HG02798 (cell line): Measurements from ENCODE around the gene CYP21A2.
"Not testable (repeated sequence)": the region's sequence is repeated elsewhere in the genome, so short reads cannot be mapped to it uniquely, and the experiment has no call there.

Source experiments
- ATAC-seq: cut with Tn5 transposase; IDR thresholded peaks from one replicate; pipeline ENCODE4 v1.9.1; 2021; ENCODE audit warnings: mild to moderate bottlenecking; ENCODE audit not compliant: unreplicated experiment, poor library complexity

CYP21A2 gene

GRCh38 chr6:32049736-32050135, 11.5 kb downstream of the CYP21A2 start:
- ATAC-seq = not testable (repeated sequence)

- ATAC-seq = no peak
These were observed 12.3 kb downstream of the CYP21A2 start for GRCh38 chr6:32050562-32050961.

DNA sequence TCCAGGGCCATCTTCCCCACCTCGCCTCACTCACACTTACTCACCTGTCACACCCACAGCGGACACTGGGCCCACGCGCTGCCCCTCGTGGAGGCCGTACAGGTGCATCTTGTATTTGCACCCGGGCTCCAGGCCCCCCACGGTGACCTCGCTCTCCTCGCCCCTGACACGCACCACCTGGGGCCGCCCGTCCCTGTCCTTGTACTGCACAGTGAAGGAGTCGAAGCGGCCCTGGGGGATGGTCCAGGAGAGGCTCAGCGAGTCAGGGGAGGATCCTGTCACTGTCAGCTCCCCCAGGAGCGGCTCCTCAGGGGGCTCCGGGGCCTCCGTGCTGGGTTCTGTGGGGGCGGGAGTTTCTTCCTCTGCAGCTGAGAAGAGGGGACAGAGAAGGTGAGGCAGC, 14.4 kb downstream of the CYP21A2 start:
- not testable (repeated sequence) for ATAC-seq

GRCh38 chr6:32053314-32053713, 15.1 kb downstream of the CYP21A2 start:
- ATAC-seq = not testable (repeated sequence)

DNA sequence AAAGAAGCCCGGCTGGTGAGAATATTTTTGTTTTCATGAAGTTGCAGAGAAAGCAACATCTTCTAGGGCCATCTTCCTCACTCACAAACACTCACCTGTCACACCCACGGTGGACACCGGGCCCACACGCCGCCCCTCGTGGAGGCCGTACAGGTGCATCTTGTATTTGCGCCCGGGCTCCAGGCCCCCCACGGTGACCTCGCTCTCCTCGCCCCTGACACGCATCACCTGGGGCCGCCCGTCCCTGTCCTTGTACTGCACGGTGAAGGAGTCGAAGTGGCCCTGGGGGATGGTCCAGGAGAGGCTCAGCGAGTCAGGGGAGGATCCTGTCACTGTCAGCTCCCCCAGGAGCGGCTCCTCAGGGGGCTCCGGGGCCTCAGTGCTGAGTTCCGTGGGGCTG, 17.5 kb downstream of the CYP21A2 start:
- not testable (repeated sequence) for ATAC-seq

DNA sequence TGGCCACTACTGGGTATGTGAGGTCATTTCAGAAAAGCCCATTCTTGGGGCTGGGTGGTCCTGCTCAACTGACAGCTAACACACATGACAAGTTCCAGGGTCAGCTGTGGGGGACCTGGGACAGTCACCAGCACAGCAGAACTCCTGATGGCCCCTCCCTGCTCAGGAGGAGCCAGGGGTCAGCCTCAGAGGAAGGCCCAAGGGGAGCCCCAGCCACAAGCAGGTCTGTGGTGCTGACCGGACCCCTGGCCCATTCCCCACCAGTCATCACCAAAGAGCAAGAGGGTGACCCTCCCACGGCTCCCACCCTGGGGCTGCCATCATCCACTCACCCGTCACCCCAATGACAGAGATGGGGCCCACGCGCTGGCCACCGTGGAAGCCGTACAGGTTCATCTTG, 18.0 kb downstream of the CYP21A2 start:
- ATAC-seq = no peak

DNA sequence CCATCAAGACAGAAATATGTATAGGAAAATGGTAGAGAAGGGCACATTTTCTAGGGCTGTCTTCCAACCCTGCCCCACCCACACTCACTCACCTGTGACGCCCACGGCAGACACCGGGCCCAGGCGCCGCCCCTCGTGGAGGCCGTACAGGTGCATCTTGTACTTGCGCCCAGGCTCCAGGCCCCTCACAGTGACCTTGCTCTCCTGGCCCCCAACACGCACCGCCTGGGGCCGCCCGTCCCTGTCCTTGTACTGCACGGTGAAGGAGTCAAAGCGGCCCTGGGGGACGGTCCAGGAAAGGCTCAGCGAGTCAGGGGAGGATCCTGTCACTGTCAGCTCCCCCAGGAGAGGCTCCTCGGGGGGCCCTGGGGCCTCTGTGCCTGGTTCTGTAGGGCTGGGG, 19.8 kb downstream of the CYP21A2 start:
- no peak for ATAC-seq

DNA sequence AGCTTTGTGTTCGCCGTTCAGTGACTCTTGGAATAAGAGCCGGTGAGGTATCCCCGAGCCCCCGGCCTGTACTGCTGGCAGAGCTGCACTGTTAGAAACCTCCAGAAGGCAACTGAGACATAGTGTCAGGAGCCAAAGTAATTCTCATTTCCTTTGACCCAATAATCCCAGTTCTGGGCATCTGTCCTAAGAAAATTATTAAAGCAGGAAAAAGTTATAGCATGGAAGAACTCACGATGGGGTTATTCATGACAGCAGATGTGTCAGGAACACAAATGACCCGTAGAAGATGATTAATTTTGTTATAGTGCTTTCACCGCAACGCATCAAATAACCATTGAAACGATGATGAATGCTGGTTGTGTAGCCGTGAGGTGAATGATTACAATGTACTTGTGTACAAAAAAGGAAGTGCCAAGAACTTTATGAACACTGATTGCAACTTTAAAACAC, 20.3 kb downstream of the CYP21A2 start:
- ATAC-seq = no peak

DNA sequence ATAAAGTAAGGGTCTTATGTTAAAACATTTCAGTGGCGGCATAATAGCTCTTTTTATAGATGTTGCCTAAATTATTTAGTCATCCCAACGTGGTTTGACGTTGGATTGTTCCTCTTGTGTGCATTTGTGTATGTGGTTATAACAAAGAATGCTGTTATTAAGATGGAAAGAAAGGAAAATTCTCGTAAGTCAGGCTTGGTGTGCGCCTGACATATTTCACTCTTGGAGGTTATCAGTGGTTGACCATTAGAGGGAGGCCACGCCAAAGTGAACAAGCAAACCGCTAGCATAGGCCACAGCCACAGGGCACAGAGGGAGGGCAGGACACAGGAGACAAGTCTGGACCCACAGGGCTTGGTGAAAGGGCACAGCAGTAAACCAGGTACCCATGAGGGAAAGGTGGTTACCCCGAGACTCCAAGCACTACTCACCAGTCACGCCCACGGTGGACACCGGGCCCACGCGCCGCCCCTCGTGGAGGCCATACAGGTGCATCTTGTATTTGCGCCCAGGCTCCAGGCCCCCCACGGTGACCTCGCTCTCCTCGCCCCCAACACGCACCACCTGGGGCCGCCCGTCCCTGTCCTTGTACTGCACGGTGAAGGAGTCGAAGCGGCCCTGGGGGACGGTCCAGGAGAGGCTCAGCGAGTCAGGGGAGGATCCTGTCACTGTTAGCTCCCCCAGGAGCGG, 22.9 kb downstream of the CYP21A2 start:
- no peak for ATAC-seq

DNA sequence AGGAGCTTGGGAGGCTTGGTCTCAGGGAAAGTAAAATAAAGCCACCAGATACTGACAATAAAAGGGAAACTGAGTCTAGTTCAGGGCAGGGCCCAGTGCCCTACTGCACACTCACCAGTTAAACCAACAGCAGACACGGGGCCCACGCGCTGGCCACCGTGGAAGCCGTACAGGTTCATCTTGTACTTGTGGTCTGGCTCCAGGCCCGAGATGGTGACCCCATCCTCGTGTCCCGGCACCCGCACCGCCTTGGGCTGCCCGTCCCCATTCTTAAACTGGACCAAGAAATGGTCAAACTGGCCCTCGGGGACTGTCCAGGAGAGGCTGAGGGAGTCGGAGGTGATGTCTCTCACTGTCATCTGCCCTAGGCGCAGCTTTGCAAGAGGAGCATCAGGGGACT, 26.5 kb downstream of the CYP21A2 start:
- no peak for ATAC-seq

GRCh38 chr6:32067521-32067920, 29.3 kb downstream of the CYP21A2 start:
- ATAC-seq = not testable (repeated sequence)

- ATAC-seq = not testable (repeated sequence)
These were observed 30.1 kb downstream of the CYP21A2 start for GRCh38 chr6:32068315-32068714.

DNA sequence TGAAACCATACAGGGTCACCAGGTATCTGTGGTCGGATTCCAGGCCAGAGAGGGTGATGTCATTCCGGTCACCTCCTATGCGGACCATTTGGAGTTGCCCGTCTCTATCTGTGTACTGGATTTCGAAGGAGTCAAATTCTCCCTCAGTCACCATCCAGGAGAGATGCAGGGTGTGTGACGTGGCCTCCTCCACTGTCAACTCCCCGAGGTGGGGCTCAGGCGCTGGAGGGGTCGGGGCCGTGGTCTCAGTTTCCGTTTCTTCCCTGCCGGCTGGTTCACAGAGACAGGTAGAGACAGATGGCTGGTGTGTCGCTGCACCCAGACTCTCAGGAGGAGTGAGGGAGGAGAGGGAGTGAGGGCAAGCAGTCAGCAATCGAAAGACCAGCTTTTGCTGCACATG, 30.7 kb downstream of the CYP21A2 start:
- no peak for ATAC-seq

DNA sequence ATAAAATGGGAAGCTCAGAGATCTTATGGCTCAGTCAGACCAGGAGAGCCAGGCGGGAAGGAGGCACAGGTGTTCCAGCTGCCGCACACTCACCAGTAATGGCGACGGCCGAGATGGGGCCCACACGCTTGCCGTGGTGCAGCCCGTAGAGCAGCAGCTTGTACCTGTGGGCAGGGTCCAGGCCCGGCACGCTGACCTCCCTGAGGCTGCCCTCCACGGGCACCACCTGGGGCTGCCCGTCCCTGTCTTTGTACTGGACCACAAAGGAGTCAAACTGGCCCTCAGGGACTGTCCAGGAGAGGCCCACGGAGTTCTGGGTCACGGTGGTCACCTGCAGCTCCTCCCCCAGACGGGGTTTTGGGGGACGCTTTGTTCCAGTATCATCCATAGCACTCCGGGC, 31.2 kb downstream of the CYP21A2 start:
- ATAC-seq = no peak

DNA sequence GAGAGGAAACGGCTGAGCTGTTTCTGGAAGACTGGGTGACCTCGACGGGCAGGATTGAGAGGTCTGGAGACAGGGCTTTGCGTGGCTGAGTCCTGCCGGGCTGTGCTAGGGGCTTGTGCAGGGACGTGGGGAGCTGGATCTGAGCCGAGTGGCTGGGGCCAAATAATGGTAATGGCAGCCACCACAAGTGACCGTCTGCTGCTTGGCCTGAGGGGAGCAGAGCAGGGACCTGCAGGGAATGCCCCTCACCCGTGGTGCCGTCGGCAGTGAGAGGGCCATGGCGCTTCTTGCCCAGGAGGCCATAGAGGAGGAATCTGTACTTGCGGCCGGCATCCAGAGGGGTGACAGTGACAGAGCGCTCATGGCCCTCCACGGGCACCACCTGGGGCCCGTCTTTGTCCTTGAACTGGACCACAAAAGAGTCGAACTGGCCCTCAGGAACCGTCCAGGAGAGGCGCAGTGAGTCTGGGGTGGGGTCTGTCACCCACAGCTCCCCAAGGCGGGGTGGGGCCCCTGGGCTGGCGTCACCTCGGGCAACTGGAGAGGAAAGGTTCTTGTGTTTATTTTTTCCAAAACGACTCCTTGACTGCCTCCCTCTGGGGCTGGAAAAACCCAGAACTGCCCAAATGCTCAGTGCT, 31.8 kb downstream of the CYP21A2 start:
- no peak for ATAC-seq

- no peak for ATAC-seq
These were observed 32.8 kb downstream of the CYP21A2 start for GRCh38 chr6:32070814-32071543.

DNA sequence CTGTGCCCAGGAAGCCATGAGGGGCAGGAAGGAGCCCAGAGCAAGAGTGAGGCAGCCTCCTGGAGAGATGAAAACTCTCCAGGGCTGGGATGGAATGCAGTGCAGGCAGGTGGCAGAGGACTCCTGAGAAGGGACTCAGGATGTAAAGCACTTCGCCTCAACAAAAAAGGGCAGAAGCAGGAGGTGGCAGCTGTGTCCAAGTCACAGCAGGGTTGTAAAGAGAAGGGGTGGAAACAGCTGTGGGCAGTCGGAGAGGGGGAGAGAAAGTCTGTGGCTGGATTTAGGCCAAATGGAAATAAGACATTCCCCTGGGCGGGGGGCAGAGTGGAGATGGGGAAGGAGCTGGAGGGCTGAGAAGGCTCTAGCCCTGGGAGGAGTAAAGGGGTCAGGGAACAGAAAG, 34.9 kb downstream of the CYP21A2 start:
- no peak for ATAC-seq

- ATAC-seq = no peak
These were observed 35.4 kb downstream of the CYP21A2 start for GRCh38 chr6:32073613-32074012.

DNA sequence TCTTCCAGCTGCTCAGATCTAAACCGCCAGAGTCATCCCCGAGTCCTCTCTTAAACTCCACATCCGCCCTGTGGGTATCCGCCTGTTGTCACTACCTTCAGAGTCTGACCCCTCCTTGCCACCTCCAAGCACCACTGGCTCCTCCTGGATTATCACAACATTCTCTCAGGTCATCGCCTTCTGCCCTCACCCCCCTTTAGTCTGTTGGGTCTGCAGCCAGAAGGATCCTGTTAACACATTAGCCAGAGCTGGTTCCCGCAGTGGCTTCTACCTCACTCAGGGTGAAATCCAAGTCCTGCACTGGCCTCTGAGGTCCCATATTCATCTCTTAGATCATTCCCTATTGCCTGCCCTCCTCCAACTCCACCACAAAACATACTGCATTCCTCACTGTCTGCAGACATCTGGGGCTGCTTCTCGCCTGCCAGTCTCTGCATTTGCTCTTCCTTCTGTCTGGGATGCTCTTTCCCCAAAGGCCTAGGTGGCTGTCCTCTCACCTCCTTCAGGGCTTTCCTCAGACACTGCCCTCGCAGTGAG, 36.8 kb downstream of the CYP21A2 start:
- ATAC-seq = no peak

- no peak for ATAC-seq
These were observed 37.6 kb downstream of the CYP21A2 start for GRCh38 chr6:32075781-32076180.

- no peak for ATAC-seq
These were observed 38.1 kb downstream of the CYP21A2 start for GRCh38 chr6:32076321-32076809.
